ENCODE measurements around the gene ZFPM1. TPM values are rescaled to one million over a fixed set of nuclear protein-coding genes. Genes with fewer than 3 reads are reported as not detected.

ZFPM1 gene
- total RNA-seq, 3 donors from 2014 or later: 0.32 to 2.9 (median 2.3) TPM

- H3K9me3 ChIP-seq: no peaks in the 10 kb centered on the region
- peaks cover 0 to 4% of the 10 kb centered on the region in 2 donors for H3K4me1 ChIP-seq
- H3K36me3 ChIP-seq: no peaks in the 10 kb centered on the region
- no peaks in the 10 kb centered on the region for H3K27me3 ChIP-seq
- intact Hi-C loops (cut with DNase I; ENCODE audit: low total_unique reads): no loop called here
- H3K4me3 ChIP-seq: no peak overlapping the region
- H3K27ac ChIP-seq: no peak overlapping the region
- DNase-seq (ENCODE audit: low spot score in 2 of 2): no peak
- TF ChIP-seq POLR2AphosphoS5 (IDR thresholded peaks at IDR 0.05) (no peak), CTCF (IDR thresholded peaks at IDR 0.05) (no peak), POLR2A (IDR thresholded peaks at IDR 0.05) (no peak)
Measured at GRCh38 chr16:88503771-88504488, 50.9 kb downstream of the ZFPM1 start.

DNA sequence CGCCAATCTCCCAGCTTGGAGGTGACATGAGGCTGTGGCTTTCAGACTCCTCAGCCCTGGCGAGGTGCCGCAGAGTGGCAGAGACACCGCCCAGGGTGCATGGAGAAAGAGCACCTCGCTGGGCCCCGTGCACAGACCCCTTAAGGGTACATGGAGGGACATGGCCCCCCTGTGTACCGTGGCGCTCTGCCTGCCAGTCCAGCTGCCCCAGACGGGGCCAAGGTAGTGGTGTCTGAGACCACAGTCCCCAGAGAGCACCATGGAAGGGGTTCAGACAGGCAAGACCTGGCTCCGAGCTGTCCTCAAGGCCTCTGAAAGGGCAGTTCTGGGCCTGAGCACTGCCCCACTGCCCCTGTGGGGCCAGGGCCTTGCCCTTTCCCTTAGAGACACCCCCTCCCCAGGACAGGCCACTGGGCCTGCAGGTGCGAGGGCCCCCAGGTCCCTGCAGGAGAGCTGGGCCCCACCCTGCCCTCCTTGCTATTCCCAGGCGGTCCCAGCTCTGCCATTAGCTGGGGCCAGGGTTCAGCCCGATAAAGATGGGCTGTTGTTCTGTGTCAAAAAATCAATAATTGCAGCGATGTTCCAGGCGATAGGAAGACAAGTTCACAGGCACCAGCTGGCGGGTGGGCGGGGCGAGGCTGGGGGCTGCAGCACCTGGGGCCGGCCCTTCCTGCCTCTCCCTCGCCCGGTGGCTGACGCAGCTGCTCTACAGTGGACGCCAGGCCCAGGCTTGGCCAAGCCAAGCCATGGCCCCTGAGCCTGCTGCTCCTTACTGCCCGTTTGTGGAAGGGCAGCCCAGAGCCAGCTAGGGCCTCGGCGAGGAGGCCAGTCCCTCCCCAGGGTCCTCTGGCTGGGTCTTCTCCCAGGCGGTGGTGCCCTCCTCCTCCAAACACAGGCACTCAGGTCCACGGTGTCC, 51.7 kb downstream of the ZFPM1 start:
- no peak overlapping the region for H3K4me3 ChIP-seq
- intact Hi-C loops (cut with DNase I; ENCODE audit: low total_unique reads): no loop called here
- no peak for DNase-seq (ENCODE audit: low spot score in 2 of 2)

GRCh38 chr16:88505405-88506082, 52.5 kb downstream of the ZFPM1 start:
- intact Hi-C loops (cut with DNase I; ENCODE audit: low total_unique reads): loop anchor here (1.0 kb wide), 1 partner anchor 26 kb away; no protein-coding TSS in a partner anchor
- no peak for DNase-seq (ENCODE audit: low spot score in 2 of 2)
- no peaks in the 10 kb centered on the region for H3K27me3 ChIP-seq

More for the DNA sequence above, 51.7 kb downstream of the ZFPM1 start:
- no peaks in the 10 kb centered on the region for H3K9me3 ChIP-seq
- H3K4me1 ChIP-seq: peaks cover 0 to 4% of the 10 kb centered on the region in 2 donors
- no peaks in the 10 kb centered on the region for H3K27me3 ChIP-seq
- H3K27ac ChIP-seq: no peak overlapping the region
- no peak for TF ChIP-seq POLR2AphosphoS5 (IDR thresholded peaks at IDR 0.05)
- no peak for TF ChIP-seq CTCF (IDR thresholded peaks at IDR 0.05)
- TF ChIP-seq POLR2A (IDR thresholded peaks at IDR 0.05): no peak
- no peaks in the 10 kb centered on the region for H3K36me3 ChIP-seq

GRCh38 chr16:88506723-88507122, 53.6 kb downstream of the ZFPM1 start:
- Histone ChIP-seq H3K36me3 (no peaks in the 10 kb centered on the region), H3K27ac (no peak overlapping the region), H3K4me1 (peaks cover 0 to 4% of the 10 kb centered on the region in 2 donors), H3K27me3 (no peaks in the 10 kb centered on the region), H3K4me3 (no peak overlapping the region), H3K9me3 (no peaks in the 10 kb centered on the region)
- intact Hi-C loops (cut with DNase I; ENCODE audit: low total_unique reads): loop anchor here (1.0 kb wide), 1 partner anchor 25 kb away; no protein-coding TSS in a partner anchor
- TF ChIP-seq POLR2A (IDR thresholded peaks at IDR 0.05) (no peak), POLR2AphosphoS5 (IDR thresholded peaks at IDR 0.05) (no peak), CTCF (IDR thresholded peaks at IDR 0.05) (no peak)
- DNase-seq (ENCODE audit: low spot score in 2 of 2): no peak

More at GRCh38 chr16:88505405-88506082, 52.5 kb downstream of the ZFPM1 start:
- H3K9me3 ChIP-seq: no peaks in the 10 kb centered on the region
- peaks cover 0 to 4% of the 10 kb centered on the region in 2 donors for H3K4me1 ChIP-seq
- TF ChIP-seq POLR2A (IDR thresholded peaks at IDR 0.05) (no peak), CTCF (IDR thresholded peaks at IDR 0.05) (peak in 2 of 3 donors; percentile 21 to 44), POLR2AphosphoS5 (IDR thresholded peaks at IDR 0.05) (no peak)
- H3K36me3 ChIP-seq: no peaks in the 10 kb centered on the region
- H3K27ac ChIP-seq: no peak overlapping the region
- no peak overlapping the region for H3K4me3 ChIP-seq
